HL-60 (cell line): ENCODE data around the gene CELF5.

Experiments
- POLR2AphosphoS5 ChIP-seq: IDR thresholded peaks from 2 replicates; pipeline ENCODE4 v1.6.1; 2012; ENCODE audit warnings: low read depth
- TF ChIP-seq, protein P1 (sequence below): IDR thresholded peaks from one replicate; pipeline ENCODE4 v1.5.1; 2011; ENCODE audit warnings: low read length, control low read depth, inconsistent platforms; ENCODE audit not compliant: insufficient read depth

DNA sequence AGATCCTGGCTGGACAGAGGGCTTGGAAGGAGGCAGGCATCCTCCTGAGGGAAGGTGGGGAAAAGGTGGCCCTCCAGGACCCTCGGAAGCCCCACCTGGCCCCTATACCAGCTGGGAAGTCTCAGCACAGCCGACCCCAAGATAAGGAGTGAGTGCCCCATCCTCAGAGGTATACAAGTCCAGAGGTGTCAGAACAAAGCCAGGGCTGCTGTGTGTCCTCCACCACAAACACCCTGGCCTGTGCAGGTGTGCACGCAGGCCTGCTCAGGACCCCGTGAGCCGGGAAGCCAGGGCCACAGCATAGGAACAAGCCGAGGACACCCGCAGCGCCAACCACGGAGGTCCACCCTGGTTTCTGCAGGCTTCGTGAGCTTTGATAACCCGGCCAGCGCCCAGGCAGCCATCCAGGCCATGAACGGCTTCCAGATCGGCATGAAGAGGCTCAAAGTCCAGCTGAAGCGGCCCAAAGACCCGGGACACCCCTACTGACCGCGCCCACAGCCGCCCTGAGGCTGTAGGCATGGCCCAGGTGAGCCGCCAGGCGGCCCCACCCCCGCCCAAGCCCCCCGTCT, 68.6 kb downstream of the CELF5 start:
- TF ChIP-seq POLR2AphosphoS5, result no peak
- TF ChIP-seq, protein P1, sequence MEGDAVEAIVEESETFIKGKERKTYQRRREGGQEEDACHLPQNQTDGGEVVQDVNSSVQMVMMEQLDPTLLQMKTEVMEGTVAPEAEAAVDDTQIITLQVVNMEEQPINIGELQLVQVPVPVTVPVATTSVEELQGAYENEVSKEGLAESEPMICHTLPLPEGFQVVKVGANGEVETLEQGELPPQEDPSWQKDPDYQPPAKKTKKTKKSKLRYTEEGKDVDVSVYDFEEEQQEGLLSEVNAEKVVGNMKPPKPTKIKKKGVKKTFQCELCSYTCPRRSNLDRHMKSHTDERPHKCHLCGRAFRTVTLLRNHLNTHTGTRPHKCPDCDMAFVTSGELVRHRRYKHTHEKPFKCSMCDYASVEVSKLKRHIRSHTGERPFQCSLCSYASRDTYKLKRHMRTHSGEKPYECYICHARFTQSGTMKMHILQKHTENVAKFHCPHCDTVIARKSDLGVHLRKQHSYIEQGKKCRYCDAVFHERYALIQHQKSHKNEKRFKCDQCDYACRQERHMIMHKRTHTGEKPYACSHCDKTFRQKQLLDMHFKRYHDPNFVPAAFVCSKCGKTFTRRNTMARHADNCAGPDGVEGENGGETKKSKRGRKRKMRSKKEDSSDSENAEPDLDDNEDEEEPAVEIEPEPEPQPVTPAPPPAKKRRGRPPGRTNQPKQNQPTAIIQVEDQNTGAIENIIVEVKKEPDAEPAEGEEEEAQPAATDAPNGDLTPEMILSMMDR, result no peak
